Measurements from ENCODE around the gene VIPR2.

VIPR2 gene

DNA sequence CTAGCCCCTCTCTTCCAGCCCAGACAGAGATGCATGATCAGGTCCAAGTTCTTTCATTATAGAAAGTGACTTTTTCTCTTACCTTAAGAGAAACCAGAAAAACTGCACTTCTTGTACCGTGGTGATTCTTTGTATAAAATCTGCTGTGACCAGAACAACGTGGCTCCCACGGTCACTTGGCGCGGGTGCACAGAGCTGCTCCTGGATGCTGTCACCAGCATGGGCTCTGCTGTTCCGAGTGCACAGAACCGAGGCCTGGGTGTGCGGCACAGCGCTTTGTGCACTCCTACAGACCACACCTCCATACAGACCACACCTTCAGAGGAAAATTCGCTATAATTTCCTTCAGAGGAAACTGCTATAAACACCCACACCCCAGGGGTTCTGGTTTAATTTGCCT, 26.0 kb downstream of the VIPR2 start:
- no peak for DNase-seq

DNA sequence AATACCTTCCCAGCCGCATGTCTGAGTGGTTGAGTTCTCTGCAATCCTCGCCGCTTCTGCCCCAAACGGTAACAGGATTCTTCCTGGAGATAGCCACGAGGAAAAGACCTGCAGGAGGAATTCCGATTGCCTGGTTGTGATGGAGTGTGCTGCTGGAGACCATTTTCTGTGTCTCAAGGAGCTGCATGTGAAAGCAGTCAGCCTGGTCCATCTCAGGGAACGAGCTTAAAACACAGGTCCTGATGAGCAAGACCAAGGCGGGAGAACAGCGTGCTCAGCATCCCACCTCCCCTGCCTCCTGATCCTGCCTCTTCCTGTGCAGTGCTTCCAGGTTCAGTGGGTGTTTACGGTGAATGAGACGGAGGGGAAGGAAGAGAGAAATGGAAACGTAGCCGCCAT, 26.5 kb downstream of the VIPR2 start:
- no peak for DNase-seq

GRCh38 chr7:159117366-159118196, 27.1 kb downstream of the VIPR2 start:
- no peak for DNase-seq

- DNase-seq = no peak
Measured at GRCh38 chr7:159116581-159117339, 27.9 kb downstream of the VIPR2 start.

DNA sequence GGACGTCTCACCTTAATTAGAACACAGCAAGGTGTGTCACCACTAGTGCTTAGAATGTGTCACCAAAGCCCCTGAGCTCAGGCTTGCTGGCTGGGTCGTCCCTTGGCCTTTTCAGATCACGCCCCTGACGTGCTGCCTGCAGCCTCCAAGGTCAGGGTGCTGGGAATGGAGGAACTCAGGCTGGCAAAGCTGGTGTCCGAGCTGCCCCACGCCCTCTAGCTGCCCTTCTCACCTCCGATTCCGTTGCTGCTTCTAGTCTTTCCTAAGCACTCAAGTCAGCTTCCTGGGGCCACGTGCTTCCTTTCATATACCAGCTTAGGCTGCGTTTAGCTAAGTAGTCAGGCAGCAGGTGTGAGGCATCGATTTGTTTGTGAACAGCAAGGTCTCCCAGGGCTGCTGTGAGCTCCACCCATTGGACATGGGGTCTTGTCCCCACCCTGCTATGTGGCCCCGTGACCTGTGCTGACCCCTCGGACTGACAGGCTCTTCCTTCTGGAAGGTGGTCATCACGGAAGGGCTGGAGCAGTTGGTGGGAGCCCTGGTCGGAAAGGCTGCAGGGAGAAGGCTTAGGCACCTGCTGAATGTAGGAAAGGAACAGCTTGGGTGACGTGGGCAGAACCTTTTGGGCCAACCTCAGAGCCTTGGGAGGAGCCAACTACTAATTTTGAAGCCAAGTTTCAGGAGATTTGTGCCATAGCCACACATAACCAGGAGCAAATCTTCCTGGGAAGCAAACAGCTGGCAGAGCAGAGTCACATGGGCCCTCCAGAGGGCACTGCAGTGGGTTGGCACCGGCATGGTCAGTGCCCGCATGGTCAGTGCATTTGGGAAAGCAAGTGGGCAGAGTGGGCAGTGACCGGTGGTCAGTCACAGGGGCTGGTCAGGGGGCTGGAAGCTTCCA, 28.8 kb downstream of the VIPR2 start:
- DNase-seq = no peak

GRCh38 chr7:159114981-159115380, 29.7 kb downstream of the VIPR2 start:
- no peak for DNase-seq

- DNase-seq = no peak
Measured at GRCh38 chr7:159114096-159114495, 30.6 kb downstream of the VIPR2 start.

GRCh38 chr7:159113056-159113455, 31.6 kb downstream of the VIPR2 start:
- no peak for DNase-seq

GRCh38 chr7:159112136-159113011, 32.3 kb downstream of the VIPR2 start:
- DNase-seq = no peak

- no peak for DNase-seq
Measured at GRCh38 chr7:159109653-159110035, 35.0 kb downstream of the VIPR2 start.

GRCh38 chr7:159108941-159109652, 35.6 kb downstream of the VIPR2 start:
- DNase-seq = no peak

GRCh38 chr7:159108491-159108890, 36.2 kb downstream of the VIPR2 start:
- no peak for DNase-seq

- no peak for DNase-seq
Measured at GRCh38 chr7:159107161-159107892, 37.3 kb downstream of the VIPR2 start.

- DNase-seq = no peak
Measured at GRCh38 chr7:159105832-159106811, 38.5 kb downstream of the VIPR2 start.

- no peak for DNase-seq
Measured at GRCh38 chr7:159105066-159105780, 39.4 kb downstream of the VIPR2 start.

DNA sequence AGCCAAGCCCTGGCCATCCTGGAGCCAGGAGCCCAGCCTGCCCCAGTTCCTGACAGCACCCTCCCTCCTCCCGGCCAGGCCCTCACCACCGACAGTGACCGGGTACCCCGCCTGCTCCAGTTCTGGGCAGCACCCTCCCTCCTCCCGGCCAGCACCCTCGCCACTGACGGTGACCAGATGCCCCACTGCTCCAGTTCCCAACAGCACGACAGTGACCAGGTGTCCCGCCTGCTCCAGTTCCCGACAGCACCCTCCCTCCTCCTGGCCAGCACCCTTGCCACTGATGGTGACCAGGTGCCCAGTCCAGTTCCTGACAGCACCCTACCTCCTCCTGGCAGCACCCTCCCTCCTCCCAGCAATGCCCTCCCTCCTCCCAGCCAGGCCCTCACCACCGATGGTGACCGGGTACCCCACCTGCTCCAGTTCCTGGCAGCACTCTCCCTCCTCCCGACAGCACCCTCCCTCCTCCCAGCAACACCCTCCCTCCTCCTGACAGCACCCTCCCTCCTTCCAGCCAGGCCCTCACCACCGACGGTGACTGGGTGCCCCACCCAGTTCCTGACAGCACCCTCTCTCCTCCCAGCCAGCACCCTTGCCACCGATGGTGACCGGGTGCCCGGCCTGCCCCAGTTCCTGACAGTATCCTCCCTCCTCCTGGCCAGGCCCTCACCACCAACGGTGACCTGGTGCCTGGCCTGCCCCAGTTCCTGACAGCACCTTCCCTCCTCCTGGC, 40.3 kb downstream of the VIPR2 start:
- DNase-seq = no peak

DNA sequence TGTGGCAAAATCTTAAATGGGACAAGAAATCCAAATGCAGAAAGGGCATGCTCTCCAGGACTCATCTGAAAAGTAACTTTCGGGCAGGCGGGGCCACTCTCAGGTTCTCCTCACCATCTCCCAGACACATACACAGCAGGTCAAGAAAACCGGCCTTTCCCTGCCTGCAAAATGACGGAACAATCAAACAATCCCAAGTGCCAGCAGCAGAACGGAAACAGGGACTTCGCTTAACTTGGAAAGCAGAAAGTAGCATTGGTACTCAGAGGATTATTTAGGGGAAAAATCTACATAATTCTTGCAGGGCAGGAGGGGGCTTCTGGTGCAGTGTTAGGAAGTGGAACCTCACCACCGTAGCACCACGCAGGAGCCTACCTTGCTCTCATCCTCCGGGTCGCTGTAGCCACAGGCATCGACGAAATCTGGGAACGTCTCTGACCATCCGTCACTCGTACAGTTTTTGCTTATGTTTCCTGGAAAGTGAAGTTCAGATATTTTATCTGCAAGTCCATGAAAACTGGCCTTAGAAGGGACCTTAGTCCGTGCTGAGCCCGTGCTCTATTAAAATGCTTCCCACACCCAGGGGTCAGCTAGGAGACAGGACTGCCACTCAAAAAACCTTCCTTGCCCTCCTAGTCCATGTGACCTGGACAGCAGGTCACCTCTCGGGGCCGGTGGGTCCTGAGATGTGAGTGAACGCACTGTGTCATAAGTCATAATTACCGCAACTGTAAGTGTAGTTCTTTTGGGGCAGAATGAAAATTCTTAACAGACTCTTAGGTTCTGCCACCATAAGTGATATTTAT, 41.1 kb downstream of the VIPR2 start:
- no peak for DNase-seq

Measured in cortex of kidney (tissue), 1 donor.